BJ (cell line): Measurements from ENCODE around the gene NEK9. TPM values are rescaled to one million over a fixed set of nuclear protein-coding genes. Genes with fewer than 3 reads are reported as not detected.

Experiments used
- CTCF ChIA-PET: fragments of 350-600 bp; formaldehyde crosslinking; extraction: SDS; loops from one replicate; lab custom pipeline; 2021; ENCODE audit warnings: antibody characterized with exemption, inconsistent platforms; lab: Yijun Ruan, JAX
- POLR2A ChIA-PET: fragments of 300-600 bp; sonication (Branson Sonifier 250); formaldehyde crosslinking; extraction: SDS; loops from one replicate; lab custom pipeline; 2021; ENCODE audit warnings: antibody characterized with exemption; lab: Charles Lee
- DNase-seq: peaks from one replicate; pipeline ENCODE4 v3.0.0-alpha.2; 2011; ENCODE audit warnings: low read depth
- H3K27me3 ChIP-seq: 2 replicates; pipeline ENCODE4 v1.6.0; 2011; ENCODE audit warnings: low read length; ENCODE audit not compliant: control insufficient read depth, insufficient read depth
- H3K36me3 ChIP-seq: 2 replicates; pipeline ENCODE4 v1.5.1; 2011; ENCODE audit warnings: low read length; ENCODE audit not compliant: control insufficient read depth, insufficient read depth
- H3K4me3 ChIP-seq: 2 replicates; pipeline ENCODE4 v1.5.1; 2011; ENCODE audit warnings: low read depth, mild to moderate bottlenecking, control low read depth, low read length
- polyA plus RNA-seq: library from polyadenylated mRNA; depleted of rRNA; stranded (reverse); fragments of >200 nt; gene quantifications from 2 replicates; pipeline ENCODE4 v1.2.3, GENCODE V29; 2011
- TF ChIP-seq, protein P1 (sequence below): IDR thresholded peaks from 2 replicates; pipeline ENCODE4 v1.5.1; 2011; ENCODE audit warnings: low read depth, mild to moderate bottlenecking, control low read depth, inconsistent platforms, low read length, moderate library complexity; ENCODE audit not compliant: insufficient read depth

The NEK9 gene
- polyA plus RNA-seq, 1 experiment, result 38.1 TPM

DNA sequence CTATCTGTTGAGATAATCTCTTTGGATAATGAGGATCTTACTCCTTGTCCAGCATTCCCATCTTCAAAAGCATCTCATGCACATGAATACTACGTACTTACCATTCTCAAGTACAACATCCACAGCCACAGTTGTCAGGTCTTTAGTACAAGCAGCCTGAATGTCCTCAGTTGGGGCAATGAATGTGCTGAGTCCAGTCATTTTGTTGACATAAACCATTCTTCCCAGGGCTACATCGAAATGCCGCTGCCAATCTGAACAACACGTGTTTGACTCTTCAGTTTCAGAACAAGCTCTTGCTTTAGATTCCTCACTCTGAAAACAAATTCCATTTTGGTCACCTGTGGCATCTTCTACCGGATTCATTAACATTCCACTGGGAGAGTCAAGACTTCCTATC is 80.6 kb downstream of the NEK9 start:
- Histone ChIP-seq H3K4me3 (no peak overlapping the region), H3K27me3 (no peaks in the 10 kb centered on the region), H3K36me3 (no peaks in the 10 kb centered on the region)
- CTCF ChIA-PET, result no interaction called here
- POLR2A ChIA-PET, result no interaction called here
- TF ChIP-seq, protein P1, sequence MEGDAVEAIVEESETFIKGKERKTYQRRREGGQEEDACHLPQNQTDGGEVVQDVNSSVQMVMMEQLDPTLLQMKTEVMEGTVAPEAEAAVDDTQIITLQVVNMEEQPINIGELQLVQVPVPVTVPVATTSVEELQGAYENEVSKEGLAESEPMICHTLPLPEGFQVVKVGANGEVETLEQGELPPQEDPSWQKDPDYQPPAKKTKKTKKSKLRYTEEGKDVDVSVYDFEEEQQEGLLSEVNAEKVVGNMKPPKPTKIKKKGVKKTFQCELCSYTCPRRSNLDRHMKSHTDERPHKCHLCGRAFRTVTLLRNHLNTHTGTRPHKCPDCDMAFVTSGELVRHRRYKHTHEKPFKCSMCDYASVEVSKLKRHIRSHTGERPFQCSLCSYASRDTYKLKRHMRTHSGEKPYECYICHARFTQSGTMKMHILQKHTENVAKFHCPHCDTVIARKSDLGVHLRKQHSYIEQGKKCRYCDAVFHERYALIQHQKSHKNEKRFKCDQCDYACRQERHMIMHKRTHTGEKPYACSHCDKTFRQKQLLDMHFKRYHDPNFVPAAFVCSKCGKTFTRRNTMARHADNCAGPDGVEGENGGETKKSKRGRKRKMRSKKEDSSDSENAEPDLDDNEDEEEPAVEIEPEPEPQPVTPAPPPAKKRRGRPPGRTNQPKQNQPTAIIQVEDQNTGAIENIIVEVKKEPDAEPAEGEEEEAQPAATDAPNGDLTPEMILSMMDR, result no peak
- DNase-seq, result no peak

DNA sequence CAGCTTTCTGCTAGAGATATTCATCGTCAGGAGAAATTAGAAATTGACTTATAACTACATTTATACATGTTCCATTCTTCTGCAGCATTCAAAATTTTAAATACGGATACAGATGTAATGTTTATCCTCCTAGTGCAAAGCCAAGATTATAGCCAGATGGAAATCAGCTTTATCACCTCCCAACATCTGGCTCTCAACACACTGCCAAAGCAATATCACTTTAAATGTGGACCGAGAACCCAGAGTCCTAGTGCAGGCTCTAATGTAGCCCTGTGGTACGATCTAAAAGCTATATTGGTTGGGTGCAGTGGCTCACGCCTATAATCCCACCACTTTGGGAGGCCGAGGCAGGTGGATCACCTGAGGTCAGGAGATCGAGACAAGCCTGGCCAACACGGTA is 82.1 kb downstream of the NEK9 start:
- POLR2A ChIA-PET, result no interaction called here
- Histone ChIP-seq H3K4me3 (no peak overlapping the region), H3K27me3 (no peaks in the 10 kb centered on the region), H3K36me3 (no peaks in the 10 kb centered on the region)
- no peak for DNase-seq
- CTCF ChIA-PET, result interaction anchor here (1.2 to 1.9 kb wide), 3 partner anchors 9 to 43 kb away, joined by 3 to 4 read pairs (median 3); no protein-coding TSS in a partner anchor
- TF ChIP-seq, protein P1, result no peak

DNA sequence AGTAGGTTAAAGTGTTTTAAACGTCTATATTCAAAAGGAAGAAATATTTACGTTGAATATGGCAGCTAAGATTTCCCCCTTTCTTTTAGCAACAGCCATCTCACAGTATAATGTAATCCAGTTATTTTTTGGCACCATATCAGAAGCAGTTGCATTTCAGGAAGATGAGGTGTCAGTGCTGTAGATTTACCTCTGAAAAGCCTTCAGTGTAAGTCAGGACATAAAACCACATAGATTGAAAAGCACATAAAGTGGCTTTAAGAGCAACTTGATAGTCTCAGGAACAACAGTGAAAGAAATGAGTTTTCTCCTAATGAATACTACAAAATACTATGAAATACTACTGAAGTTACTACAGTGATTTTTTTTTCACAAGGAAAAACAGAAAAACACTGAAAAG is 82.5 kb downstream of the NEK9 start:
- ChIA-PET CTCF (interaction anchor here (1.2 to 1.9 kb wide), 3 partner anchors 8 to 44 kb away, joined by 3 to 4 read pairs (median 3); no protein-coding TSS in a partner anchor), POLR2A (no interaction called here)
- Histone ChIP-seq H3K4me3 (no peak overlapping the region), H3K27me3 (no peaks in the 10 kb centered on the region), H3K36me3 (no peaks in the 10 kb centered on the region)
- DNase-seq, result no peak
- TF ChIP-seq, protein P1, result no peak

DNA sequence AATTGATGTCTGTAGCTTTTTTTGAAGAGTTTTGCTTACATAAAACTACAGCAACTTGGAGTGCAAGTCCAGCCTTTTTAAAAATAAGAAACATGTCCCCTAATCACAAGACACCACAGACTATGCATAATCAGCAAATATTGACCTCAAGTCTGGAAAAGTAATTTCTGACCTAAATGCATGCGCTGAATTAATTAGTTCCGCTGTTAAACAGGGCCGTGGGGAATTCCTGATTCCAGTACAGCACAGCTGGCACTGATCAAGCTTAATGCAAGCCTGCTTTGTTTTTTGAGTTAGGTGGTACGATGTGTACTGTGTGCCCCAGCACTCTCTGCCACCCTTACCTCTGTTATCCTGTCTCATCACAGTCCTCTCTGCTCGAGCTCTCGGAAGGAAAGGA is 84.8 kb downstream of the NEK9 start:
- H3K27me3 ChIP-seq, result no peaks in the 10 kb centered on the region
- no peaks in the 10 kb centered on the region for H3K36me3 ChIP-seq
- DNase-seq, result no peak
- ChIA-PET CTCF (no interaction called here), POLR2A (no interaction called here)
- TF ChIP-seq, protein P1, result no peak
- no peak overlapping the region for H3K4me3 ChIP-seq

DNA sequence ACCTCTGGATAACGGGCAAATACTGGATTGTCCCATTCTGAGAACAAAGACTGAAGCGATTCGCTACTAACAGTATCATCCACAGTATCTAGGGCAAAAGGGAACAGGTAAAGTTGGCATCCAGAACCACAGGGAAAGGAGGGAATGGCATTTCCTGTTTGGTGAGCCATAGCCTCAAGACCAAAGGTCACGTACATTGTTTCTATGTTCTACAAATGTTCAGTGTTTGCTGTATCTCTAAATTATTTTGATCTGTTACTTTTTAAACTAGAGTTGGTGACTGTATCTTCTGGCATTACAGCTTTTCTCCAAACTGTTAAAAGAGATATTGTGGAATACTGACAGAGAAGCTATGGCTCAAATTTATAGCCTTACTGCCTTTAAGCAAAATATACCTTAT is 85.2 kb downstream of the NEK9 start:
- no peaks in the 10 kb centered on the region for H3K27me3 ChIP-seq
- TF ChIP-seq, protein P1, result no peak
- ChIA-PET CTCF (no interaction called here), POLR2A (no interaction called here)
- H3K4me3 ChIP-seq, result no peak overlapping the region
- no peaks in the 10 kb centered on the region for H3K36me3 ChIP-seq
- no peak for DNase-seq
